ENCODE measurements around the gene UMODL1. TPM values are rescaled to one million over a fixed set of nuclear protein-coding genes. Genes with fewer than 3 reads are reported as not detected.

Gene UMODL1
- total RNA-seq, 1 donor from 2014 or later: not detected

GRCh38 chr21:42137191-42137904 lies 66.2 kb downstream of the UMODL1 start:
- no peak for ATAC-seq
- intact Hi-C loops (cut with DNase I): no loop called here
- no peak for DNase-seq (ENCODE audit: low spot score)

- intact Hi-C loops (cut with DNase I): no loop called here
- ATAC-seq: no peak
- DNase-seq (ENCODE audit: low spot score): no peak
Measured at GRCh38 chr21:42140196-42140934, 69.2 kb downstream of the UMODL1 start.

DNA sequence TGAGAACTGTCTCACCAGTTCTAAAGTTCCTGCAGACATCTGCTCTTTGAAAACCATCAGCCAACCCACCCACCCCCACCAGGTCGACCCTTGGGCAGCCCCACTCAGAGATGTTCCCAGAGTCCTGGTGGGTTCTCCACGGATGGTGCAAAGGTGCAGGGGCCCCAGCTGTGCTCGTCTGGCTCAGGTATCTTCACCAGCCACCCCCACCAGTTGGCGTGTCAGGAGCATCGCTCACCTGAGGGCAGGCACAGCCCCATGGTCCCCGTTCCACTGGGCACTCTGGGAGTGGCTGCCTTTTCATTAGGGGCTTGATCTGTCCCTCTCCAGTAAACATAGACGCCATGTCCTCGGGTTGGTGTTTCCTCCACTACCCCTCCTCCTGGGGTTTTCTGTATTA lies 70.5 kb downstream of the UMODL1 start:
- DNase-seq (ENCODE audit: low spot score): no peak
- intact Hi-C loops (cut with DNase I): no loop called here

DNA sequence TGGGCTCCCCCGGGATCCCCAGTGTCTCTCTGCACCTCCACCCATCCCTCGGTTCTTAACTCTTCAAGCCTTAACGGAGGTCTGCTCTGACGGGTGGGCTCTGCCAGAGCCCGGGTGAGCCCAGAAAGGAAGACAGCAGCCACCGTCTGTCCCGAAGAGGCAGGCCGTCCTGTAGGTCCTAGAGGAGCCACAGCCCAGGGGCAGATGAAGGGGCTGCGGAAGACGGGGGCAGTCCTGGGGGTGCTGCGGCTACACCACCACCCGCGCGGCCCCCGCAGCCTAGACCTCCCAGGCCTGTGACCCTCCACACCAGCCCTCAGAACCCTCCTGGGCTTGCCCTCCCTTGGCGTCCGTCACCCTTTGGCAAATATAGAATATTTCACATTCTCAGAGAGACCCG lies 71.0 kb downstream of the UMODL1 start:
- no peak for DNase-seq (ENCODE audit: low spot score)
- no peak for ATAC-seq
- intact Hi-C loops (cut with DNase I): no loop called here

More for the DNA sequence above, 70.5 kb downstream of the UMODL1 start:
- ATAC-seq: no peak

DNA sequence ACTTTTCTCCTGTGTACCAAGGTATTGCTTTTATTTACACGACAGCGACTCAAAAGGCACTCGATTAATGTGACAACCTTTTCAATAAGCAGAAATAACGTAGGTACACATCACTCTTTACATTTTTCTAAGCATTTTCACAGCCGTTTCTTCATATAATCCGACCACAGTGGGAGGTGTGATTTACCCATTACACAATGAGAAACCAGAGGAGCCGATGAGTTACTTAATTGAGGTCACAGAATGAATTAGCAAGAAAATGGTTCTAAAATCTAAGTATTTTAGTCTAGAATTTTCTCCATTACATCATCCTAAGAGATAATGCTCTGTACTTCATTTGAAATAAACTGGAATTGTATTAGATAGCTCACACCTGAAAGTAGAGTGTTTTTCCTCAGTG lies 71.5 kb downstream of the UMODL1 start:
- DNase-seq (ENCODE audit: low spot score): no peak
- no peak for ATAC-seq
- intact Hi-C loops (cut with DNase I): no loop called here

DNA sequence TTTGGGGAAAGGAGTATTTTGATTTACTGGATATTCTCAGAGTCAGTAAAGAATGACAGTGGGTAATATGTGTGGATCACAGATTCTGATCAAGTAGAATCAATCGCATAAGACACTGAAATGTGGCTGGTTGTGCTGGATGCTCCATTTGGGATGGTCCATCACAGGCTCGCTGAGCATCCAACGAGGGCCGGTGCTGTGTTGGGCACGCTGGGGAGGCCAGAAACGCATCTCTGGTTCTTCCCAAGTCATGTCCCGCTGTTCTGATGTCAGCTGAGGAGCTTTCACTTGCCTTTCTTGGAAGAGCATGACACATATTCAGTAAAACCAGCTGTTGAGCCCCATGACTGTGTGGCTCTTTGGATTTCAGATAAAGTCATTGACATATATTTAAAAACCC lies 72.0 kb downstream of the UMODL1 start:
- intact Hi-C loops (cut with DNase I): no loop called here
- DNase-seq (ENCODE audit: low spot score): no peak
- no peak for ATAC-seq

DNA sequence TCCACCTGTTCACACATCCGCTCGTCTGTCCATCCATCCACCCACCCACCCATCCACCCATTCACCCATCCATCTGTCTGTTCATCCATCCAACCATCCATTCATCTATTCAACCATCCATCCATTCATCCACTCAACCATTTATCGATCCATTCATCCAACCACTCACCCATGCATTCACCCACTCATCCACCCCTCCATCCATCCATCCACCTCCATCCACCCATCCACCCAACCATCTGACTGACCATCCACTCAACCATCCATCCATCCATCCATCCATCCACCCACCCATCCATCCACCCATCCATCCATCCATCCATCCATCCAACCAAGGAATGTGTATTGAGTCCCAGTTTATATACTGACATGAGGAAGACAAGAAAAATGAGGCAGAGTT lies 73.1 kb downstream of the UMODL1 start:
- intact Hi-C loops (cut with DNase I): no loop called here
- peak; percentile 13 for DNase-seq (ENCODE audit: low spot score)
- ATAC-seq: no peak

GRCh38 chr21:42144679-42145568 lies 73.8 kb downstream of the UMODL1 start:
- DNase-seq (ENCODE audit: low spot score): no peak
- ATAC-seq: no peak
- intact Hi-C loops (cut with DNase I): no loop called here

DNA sequence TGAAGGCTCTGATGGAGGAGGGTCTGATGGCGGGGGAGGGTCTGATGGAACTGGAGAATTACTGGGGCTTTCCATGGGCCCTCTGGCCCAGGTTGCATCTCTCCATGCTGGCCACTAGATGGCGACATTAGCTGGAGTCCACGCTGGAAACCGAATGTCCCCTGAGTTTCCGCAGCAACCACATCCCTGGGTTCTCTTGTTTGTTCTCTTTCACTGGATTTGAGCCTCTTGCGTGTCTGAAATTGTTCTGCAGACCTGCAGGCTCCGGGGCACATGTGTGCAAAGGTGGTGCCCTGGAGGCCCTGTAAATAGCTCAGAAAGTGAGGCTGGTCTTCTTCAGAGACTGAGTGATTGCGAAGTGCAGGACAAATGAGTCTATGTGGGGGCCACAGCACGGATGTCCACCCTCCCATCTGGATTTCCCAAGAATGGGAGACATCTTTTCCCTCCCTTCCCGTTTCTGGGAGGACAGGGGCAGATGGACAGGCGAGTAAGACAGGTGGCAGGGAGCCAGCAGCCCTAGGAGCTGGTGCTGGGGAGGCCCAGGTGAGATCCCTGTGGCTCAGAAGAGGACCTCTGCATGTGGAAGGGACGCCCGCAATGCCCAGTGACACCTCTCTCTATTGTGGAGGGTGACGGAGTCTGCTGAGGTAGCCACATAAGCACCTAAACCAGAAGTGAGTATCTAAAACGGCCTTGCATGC lies 74.6 kb downstream of the UMODL1 start:
- DNase-seq (ENCODE audit: low spot score) (peak; percentile 71), ATAC-seq (peak; percentile 81)

DNA sequence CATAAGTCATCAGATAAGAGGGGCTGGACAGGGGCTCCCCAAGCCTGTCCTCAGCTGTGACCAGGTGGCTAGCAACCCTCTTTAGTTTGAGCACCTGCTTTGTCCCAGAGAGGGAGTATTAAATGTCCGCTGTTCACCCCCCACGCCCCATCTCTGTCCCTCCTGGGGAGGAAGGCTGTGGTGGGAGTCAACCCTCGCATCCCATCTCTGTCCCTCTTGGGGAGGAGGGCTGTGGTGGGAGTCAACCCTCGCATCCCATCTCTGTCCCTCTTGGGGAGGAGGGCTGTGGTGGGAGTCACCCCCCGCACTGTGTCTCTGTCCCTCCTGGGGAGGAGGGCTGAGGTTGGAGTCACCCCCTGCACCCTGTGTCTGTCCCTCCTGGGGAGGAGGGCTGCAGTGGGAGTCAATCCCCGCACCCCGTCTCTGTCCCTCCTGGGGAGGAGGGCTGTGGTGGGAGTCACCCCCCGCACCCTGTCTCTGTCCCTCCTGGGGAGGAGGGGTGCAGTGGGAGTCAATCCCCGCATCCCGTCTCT lies 75.2 kb downstream of the UMODL1 start:
- no peak for ATAC-seq
- intact Hi-C loops (cut with DNase I): no loop called here
- DNase-seq (ENCODE audit: low spot score): peak; percentile 32

More for the DNA sequence above, 74.6 kb downstream of the UMODL1 start:
- intact Hi-C loops (cut with DNase I): no loop called here

- intact Hi-C loops (cut with DNase I): no loop called here
- DNase-seq (ENCODE audit: low spot score): peak; percentile 45
- ATAC-seq: no peak
Measured at GRCh38 chr21:42146821-42147220, 75.7 kb downstream of the UMODL1 start.

DNA sequence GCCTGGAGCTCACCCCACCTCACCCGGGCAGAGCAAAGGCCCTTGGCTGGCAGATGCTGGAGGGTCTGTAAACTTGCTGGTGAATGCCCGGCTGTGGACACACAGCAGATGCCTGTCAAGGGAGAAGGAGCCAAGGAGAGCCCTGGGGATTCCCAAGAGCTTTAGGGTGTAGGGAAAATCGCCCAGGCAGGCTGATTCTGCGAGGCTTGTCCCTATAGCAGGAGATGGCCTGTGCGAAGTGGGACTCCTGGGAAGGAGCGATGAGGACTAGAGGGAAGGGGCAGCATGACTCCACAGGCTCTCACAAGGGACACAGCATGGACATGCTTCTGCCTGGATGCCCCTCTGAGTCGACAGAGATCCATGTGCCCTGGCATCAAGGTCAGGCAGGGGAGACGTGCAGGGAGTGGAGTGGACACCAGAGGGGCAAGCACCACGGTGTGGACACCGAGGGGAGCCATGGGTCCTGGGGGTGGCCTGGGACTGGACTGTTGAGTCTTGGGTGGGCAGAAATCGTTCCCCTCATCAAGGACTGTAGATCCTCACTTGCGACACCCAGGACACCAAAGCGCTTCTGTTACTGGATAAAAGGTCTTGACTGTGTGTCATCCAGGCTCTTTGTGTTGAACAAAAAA lies 76.4 kb downstream of the UMODL1 start:
- intact Hi-C loops (cut with DNase I): no loop called here

DNA sequence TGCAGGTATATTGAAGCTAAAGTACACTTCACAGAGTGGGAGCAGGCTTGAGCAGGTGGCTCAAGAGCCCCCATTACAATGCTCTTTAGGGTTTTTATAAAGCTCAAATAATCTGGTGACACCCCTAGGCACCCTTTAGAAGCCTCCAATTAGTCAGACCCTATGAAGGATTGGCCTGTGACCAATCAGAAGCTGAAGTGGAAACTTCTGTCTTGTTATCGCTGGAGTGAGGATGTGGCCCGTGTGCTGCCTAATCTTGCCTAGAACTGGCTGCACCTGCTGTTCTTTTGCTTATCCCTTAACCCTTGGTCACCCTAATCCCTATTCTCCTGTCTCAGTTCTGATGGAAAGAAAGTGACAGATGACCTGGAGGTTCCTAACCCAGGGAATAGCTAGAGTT lies 77.0 kb downstream of the UMODL1 start:
- intact Hi-C loops (cut with DNase I): no loop called here
- ATAC-seq: no peak

More for the DNA sequence above, 76.4 kb downstream of the UMODL1 start:
- peak; percentile 42 for DNase-seq (ENCODE audit: low spot score)
- ATAC-seq: no peak

GRCh38 chr21:42148584-42148983 lies 77.5 kb downstream of the UMODL1 start:
- DNase-seq (ENCODE audit: low spot score) (no peak), ATAC-seq (no peak)
- intact Hi-C loops (cut with DNase I): no loop called here

More for the DNA sequence above, 77.0 kb downstream of the UMODL1 start:
- DNase-seq (ENCODE audit: low spot score): no peak

- intact Hi-C loops (cut with DNase I): loop anchor here (10.0 kb wide), 1 partner anchor 105 kb away; no protein-coding TSS in a partner anchor
- peak; percentile 17 for DNase-seq (ENCODE audit: low spot score)
- ATAC-seq: no peak
Measured at GRCh38 chr21:42149656-42150473, 78.7 kb downstream of the UMODL1 start.

GRCh38 chr21:42150474-42151085 lies 79.5 kb downstream of the UMODL1 start:
- peak; percentile 56 for DNase-seq (ENCODE audit: low spot score)
- no peak for ATAC-seq
- intact Hi-C loops (cut with DNase I): loop anchor here (10.0 kb wide), 1 partner anchor 104 kb away; no protein-coding TSS in a partner anchor

All from sciatic nerve (tissue), 2 donors.